K562 (cell line): Measurements from ENCODE around the gene ZNF350. TPM values are rescaled to one million over a fixed set of nuclear protein-coding genes. Genes with fewer than 3 reads are reported as not detected.

Experiments used
- ATAC-seq: fragments of 200-7000 bp; cut with Tn5 transposase; 3 replicates; pipeline ENCODE4 v1.9.1; 2020; ENCODE audit warnings: moderate library complexity
- BruUV-seq: library from RNA; stranded (reverse); fragments of 400-500 nt; replicated peaks from 2 replicates; lab custom pipeline; 2021; lab: Mats Ljungman, UMichigan
- CTCF ChIA-PET: fragments of 300-600 bp; formaldehyde crosslinking; extraction: SDS; loops from one replicate; lab custom pipeline; 2021; ENCODE audit warnings: low intra/inter-chr PET ratio; lab: Yijun Ruan, JAX
- POLR2A ChIA-PET: fragments of 300-600, 350-650 bp; sonication (Branson Sonifier 250); formaldehyde crosslinking; extraction: SDS; loops from one replicate; lab custom pipeline; 2021; ENCODE audit warnings: antibody characterized with exemption, inconsistent platforms; lab: Yijun Ruan, JAX
- DNase-seq, 4 experiments: peaks; one replicate each; pipeline versions ENCODE4 v3.0.0 to v3.0.0-alpha.2; 2011 to 2018; ENCODE audit warnings: low spot score in 3 of 4, mixed read lengths in 3 of 4; ENCODE audit errors: extremely low read depth in 1 of 4
- FAIRE-seq: peaks from 2 replicates; lab custom pipeline; 2011; peaks lifted over from hg19 to GRCh38; lab: Jason Lieb, UNC
- H2AFZ ChIP-seq: 2 replicates; pipeline ENCODE4 v1.6.0; 2011; ENCODE audit warnings: low read depth, low read length, control low read depth, inconsistent platforms
- H3K27ac ChIP-seq: fragments of 200-600 bp; 3 replicates; pipeline ENCODE4 v1.8.0; 2011; ENCODE audit warnings: low read depth, mild to moderate bottlenecking, control low read depth, inconsistent platforms, low read length, moderate library complexity, mixed read lengths; ENCODE audit errors: extremely low read depth
- H3K27me3 ChIP-seq, 2 experiments: fragments of 300-600 bp in 1 of 2; 2 replicates in 1 of 2; 3 replicates in 1 of 2; pipeline versions ENCODE4 v1.6.0 to v1.8.0; 2011; ENCODE audit warnings: inconsistent platforms in 2 of 2, low read length in 2 of 2, mild to moderate bottlenecking in 1 of 2, mixed read lengths in 1 of 2, moderate library complexity in 1 of 2; ENCODE audit not compliant: control insufficient read depth in 2 of 2, insufficient read depth in 2 of 2
- H3K36me3 ChIP-seq: fragments of 300-600 bp; 3 replicates; pipeline ENCODE4 v1.8.0; 2011; ENCODE audit warnings: mild to moderate bottlenecking, low read length, inconsistent platforms; ENCODE audit not compliant: control insufficient read depth, insufficient read depth
- H3K4me1 ChIP-seq, 2 experiments: fragments of 200-600 bp in 1 of 2; replicated peaks in 1 of 2; 2 replicates in 1 of 2; 3 replicates in 1 of 2; pipeline versions ENCODE4 v1.5.1 to v1.8.0; 2011; ENCODE audit warnings: inconsistent platforms in 2 of 2, low read length in 2 of 2, mild to moderate bottlenecking in 1 of 2, mixed read lengths in 1 of 2, moderate library complexity in 1 of 2; ENCODE audit not compliant: control insufficient read depth in 2 of 2, insufficient read depth in 2 of 2
- H3K4me2 ChIP-seq: 2 replicates; pipeline ENCODE4 v1.6.1; 2011; ENCODE audit warnings: low read length, control low read depth, inconsistent platforms, mixed read lengths; ENCODE audit not compliant: insufficient read depth
- H3K4me3 ChIP-seq: fragments of 200-600 bp; sonication (generic), shearing (Covaris generic); 2 replicates; pipeline ENCODE4 v1.5.1; 2016; ENCODE audit warnings: control low read depth, inconsistent platforms
- H3K79me2 ChIP-seq: fragments of 200-600 bp; 3 replicates; pipeline ENCODE4 v1.8.0; 2011; ENCODE audit warnings: low read length, inconsistent platforms; ENCODE audit not compliant: control insufficient read depth, insufficient read depth
- H3K9ac ChIP-seq, 2 experiments: 2 replicates each; pipeline versions ENCODE4 v1.6.0 to v1.6.1; 2011; ENCODE audit warnings: low read depth in 2 of 2, low read length in 2 of 2, control low read depth in 1 of 2, inconsistent platforms in 1 of 2, mild to moderate bottlenecking in 1 of 2, mixed read lengths in 1 of 2; ENCODE audit not compliant: insufficient read depth in 1 of 2
- H3K9me1 ChIP-seq: one replicate; pipeline ENCODE4 v1.6.0; 2011; ENCODE audit warnings: inconsistent platforms, mild to moderate bottlenecking, low read length, moderate library complexity; ENCODE audit not compliant: control insufficient read depth, insufficient read depth
- H3K9me3 ChIP-seq: replicated peaks from 2 replicates; pipeline ENCODE4 v1.5.1; 2011; ENCODE audit warnings: low read depth, low read length, inconsistent platforms; ENCODE audit not compliant: control insufficient read depth, insufficient read depth
- H4K20me1 ChIP-seq: replicated peaks from 2 replicates; pipeline ENCODE4 v1.6.1; 2011; ENCODE audit warnings: low read length, inconsistent platforms, mixed read lengths; ENCODE audit not compliant: control insufficient read depth, insufficient read depth
- COPS2 ChIP-seq: fragments of 450-650 bp; conservative IDR thresholded peaks from 2 replicates; pipeline ENCODE4 v1.6.1; 2016; ENCODE audit warnings: mild to moderate bottlenecking, moderate library complexity
- FUS ChIP-seq: fragments of 200-400 bp; formaldehyde crosslinking; optimal IDR thresholded peaks from 2 replicates; pipeline ENCODE3; 2017; ENCODE audit warnings: low read depth, low read length
- PATZ1 ChIP-seq: fragments of 250-450 bp; sonication (Bioruptor Pico); IDR thresholded peaks from 2 replicates; pipeline ENCODE4 v1.5.0; 2020; ENCODE audit warnings: mild to moderate bottlenecking, borderline replicate concordance
- POLR3G ChIP-seq: IDR thresholded peaks from 2 replicates; pipeline ENCODE4 v1.6.1; 2011; ENCODE audit not compliant: insufficient read length, insufficient replicate concordance; ENCODE audit errors: extremely low read depth
- TCF7 ChIP-seq: sonication (generic); IDR thresholded peaks from 2 replicates; pipeline ENCODE4 v1.6.1; 2016; ENCODE audit warnings: antibody characterized with exemption, borderline replicate concordance
- ZNF75A ChIP-seq: fragments of 450-650 bp; formaldehyde crosslinking; IDR thresholded peaks from 2 replicates; pipeline ENCODE4 v1.4.0; 2020; ENCODE audit warnings: mild to moderate bottlenecking
- WGBS: fragments of 100-300 bp; shearing (Covaris generic); methylation state at CpG from one replicate; pipeline ENCODE4 v1.1.6; 2016; ENCODE audit warnings: low coverage, mixed read lengths; ENCODE audit not compliant: insufficient coverage; ENCODE audit errors: missing lambda C conversion rate; 5-methylcytosine and 5-hydroxymethylcytosine counted together
- in situ Hi-C: fragments of 300-500 bp; cut with MboI; formaldehyde crosslinking; loops from 4 replicates; pipeline ENCODE4 v1.15.0; 2018; ENCODE audit warnings: inconsistent platforms, mixed read lengths
- intact Hi-C: fragments of 100-400 bp; cut with micrococcal nuclease; formaldehyde crosslinking; loops from 2 replicates; pipeline ENCODE4 v1.14.2; 2022
- polyA plus RNA-seq, 8 experiments: library from polyadenylated mRNA; depleted of rRNA in 4 of 8; stranded (reverse) in 5 of 8; unstranded in 3 of 8; fragments of >200 nt; fragmentation: Nextera tagmentation in 2 of 8; fragmentation: Illumina TruSeq in 1 of 8; extraction: Ambion mirVana in 2 of 8; extraction: Trizol in 1 of 8; gene quantifications; 2 replicates each; pipeline versions ENCODE4 v1.2.1 to v1.2.3, GENCODE V29; 2011 to 2014; ENCODE audit warnings: inconsistent platforms in 1 of 8, missing spikeins in 1 of 8
- total RNA-seq, 7 experiments: library from RNA; depleted of rRNA in 6 of 7; stranded (reverse); fragments of >200 nt in 6 of 7; fragmentation: Illumina TruSeq in 2 of 7; extraction: Trizol in 2 of 7; gene quantifications; 2 replicates each; pipeline versions ENCODE4 v1.2.1 to v1.2.3, GENCODE V29; 2011 to 2021; ENCODE audit warnings: low replicate concordance in 1 of 7

The ZNF350 gene
- total and polyA plus RNA-seq, 9 of the 15 experiments (the other 6 are each of a cell fraction or from before 2014, with no cell fraction given), result 1.7 to 4.8 (median 2.9) TPM

- no peak for FAIRE-seq
- no peak for ATAC-seq
- peaks cover 0 to 7% of the 10 kb centered on the region in 2 experiments; a peak in 1 of 5 replicates for H3K4me1 ChIP-seq
- no peak overlapping the region for H3K4me2 ChIP-seq
- no peak overlapping the region for H3K4me3 ChIP-seq
- TF ChIP-seq TCF7, result no peak
- TF ChIP-seq COPS2, result no peak
- no peak for TF ChIP-seq FUS
- no peak for TF ChIP-seq PATZ1 (CRISPR knock-in tag)
- peak; percentile 90 for TF ChIP-seq ZNF75A
- TF ChIP-seq POLR3G, result no peak
- CTCF ChIA-PET, result no interaction called here
- no peaks in the 10 kb centered on the region for H3K9me1 ChIP-seq
- no peak overlapping the region for H3K9ac ChIP-seq
- no peaks in the 10 kb centered on the region for H4K20me1 ChIP-seq
- no peak overlapping the region for H3K27ac ChIP-seq
- H3K36me3 ChIP-seq, result 0 out of 3 replicates have a peak, but pooled peaks cover 7% of the 10 kb centered on the region
- WGBS, result 9% methylated on average over 5 of the region's 5 CpGs
- no peak overlapping the region for H2AFZ ChIP-seq
- POLR2A ChIA-PET, result no interaction called here
- peaks cover 11% of the 10 kb centered on the region for H3K9me3 ChIP-seq
- H3K79me2 ChIP-seq, result no peaks in the 10 kb centered on the region
- intact Hi-C loops, result no loop called here
- no peaks in the 10 kb centered on the region for H3K27me3 ChIP-seq
- BruUV-seq, result no TSS peak
- in situ Hi-C loops, result no loop called here
- no peak for DNase-seq
Observed at GRCh38 chr19:51965583-51965982, 21.1 kb downstream of the ZNF350 start.
